ENCODE results near the gene CDH23. TPM values are rescaled to one million over a fixed set of nuclear protein-coding genes. Genes with fewer than 3 reads are reported as not detected.

CDH23 gene
- total RNA-seq, 1 experiment from 2014 or later, result 7.8 TPM

DNA sequence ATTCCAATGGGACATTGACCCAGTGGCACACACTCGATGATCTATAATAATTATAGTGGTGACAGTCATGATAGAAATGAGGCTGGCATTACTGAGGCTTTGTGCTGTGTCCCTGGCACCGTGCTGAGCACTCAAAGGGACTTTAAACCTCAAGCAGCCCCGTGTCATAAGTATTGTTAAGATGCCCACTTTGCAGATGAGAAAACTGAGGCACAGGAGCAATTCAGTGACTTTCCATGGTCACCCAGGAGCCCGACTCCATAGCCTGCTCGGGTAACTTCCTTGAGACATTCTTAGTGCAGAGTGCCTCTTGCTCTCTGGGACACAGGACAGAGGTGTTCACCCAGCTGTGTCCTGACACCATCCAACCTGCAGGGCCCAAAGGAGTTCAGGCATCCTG lies 170.3 kb downstream of the CDH23 start:
- no peak for TF ChIP-seq EZH2 (IDR thresholded peaks at IDR 0.05; ENCODE audit: low read depth)
- TF ChIP-seq, protein P1, sequence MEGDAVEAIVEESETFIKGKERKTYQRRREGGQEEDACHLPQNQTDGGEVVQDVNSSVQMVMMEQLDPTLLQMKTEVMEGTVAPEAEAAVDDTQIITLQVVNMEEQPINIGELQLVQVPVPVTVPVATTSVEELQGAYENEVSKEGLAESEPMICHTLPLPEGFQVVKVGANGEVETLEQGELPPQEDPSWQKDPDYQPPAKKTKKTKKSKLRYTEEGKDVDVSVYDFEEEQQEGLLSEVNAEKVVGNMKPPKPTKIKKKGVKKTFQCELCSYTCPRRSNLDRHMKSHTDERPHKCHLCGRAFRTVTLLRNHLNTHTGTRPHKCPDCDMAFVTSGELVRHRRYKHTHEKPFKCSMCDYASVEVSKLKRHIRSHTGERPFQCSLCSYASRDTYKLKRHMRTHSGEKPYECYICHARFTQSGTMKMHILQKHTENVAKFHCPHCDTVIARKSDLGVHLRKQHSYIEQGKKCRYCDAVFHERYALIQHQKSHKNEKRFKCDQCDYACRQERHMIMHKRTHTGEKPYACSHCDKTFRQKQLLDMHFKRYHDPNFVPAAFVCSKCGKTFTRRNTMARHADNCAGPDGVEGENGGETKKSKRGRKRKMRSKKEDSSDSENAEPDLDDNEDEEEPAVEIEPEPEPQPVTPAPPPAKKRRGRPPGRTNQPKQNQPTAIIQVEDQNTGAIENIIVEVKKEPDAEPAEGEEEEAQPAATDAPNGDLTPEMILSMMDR (conservative IDR thresholded peaks at IDR 0.05), result no peak
- Histone ChIP-seq H3K27ac (no peak overlapping the region), H3K36me3 (ENCODE audit: low read depth) (no peaks in the 10 kb centered on the region), H3K27me3 (ENCODE audit: insufficient read depth, low read depth) (no peaks in the 10 kb centered on the region), H3K4me3 (no peak overlapping the region), H3F3A (ENCODE audit: insufficient read depth, low read depth) (no peaks in the 10 kb centered on the region), H3K9me2 (ENCODE audit: insufficient read depth) (no peaks in the 10 kb centered on the region), H3K4me1 (replicated peaks; ENCODE audit: insufficient read depth) (no peaks in the 10 kb centered on the region), H3K79me2 (ENCODE audit: low read depth) (no peaks in the 10 kb centered on the region), H2AFZ (no peak overlapping the region), H3K4me2 (no peak overlapping the region), H4K20me1 (ENCODE audit: insufficient read depth) (no peaks in the 10 kb centered on the region; the same call in 1 of the 2 replicates), H3K9me3 (ENCODE audit: insufficient read depth, low read depth) (no peaks in the 10 kb centered on the region)
- CTCF ChIA-PET, result interaction anchor here (0.6 kb wide), 1 partner anchor 20 kb away, joined by 4 read pairs; no protein-coding TSS in a partner anchor
- POLR2A ChIA-PET (ENCODE audit: unreplicated experiment), result interaction anchor here (0.7 kb wide), 1 partner anchor 170 kb away, joined by 7 read pairs; no protein-coding TSS in a partner anchor
- no TSS peak for BruUV-seq (replicated peaks)
- DNase-seq, result no peak
- intact Hi-C loops (cut with micrococcal nuclease; ENCODE audit: unreplicated experiment), result no loop called here

DNA sequence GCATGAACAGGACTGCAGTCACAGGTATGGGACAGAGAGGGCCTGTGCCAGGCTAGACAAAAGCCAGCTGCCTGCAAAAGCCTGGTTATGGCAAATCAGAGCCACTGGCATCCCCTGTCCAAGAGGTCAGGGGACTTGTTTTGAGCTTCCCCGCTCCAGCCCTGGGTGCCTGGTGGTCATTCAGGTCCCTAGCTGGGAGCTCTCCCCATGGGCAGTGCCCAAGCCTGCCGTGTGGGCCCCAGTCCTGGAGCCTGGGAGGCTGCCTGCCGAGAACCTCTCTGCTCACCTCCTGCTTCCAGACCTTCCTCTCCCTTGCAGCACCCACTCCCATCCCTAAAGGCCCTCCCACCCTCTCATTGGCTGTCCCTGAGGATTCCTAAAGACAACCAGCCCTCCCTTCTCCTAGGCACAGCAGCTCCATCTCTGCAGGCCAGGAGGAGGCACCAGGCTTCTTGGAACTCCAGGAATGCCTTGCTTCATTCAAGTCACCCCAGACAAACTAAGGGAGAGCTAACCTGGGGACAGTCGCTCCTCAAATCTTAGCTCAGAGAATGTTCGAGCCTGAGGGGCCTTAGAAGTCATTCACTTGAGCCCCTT lies 172.3 kb downstream of the CDH23 start:
- no peaks in the 10 kb centered on the region for H3K9me2 ChIP-seq (ENCODE audit: insufficient read depth)
- intact Hi-C loops (cut with micrococcal nuclease; ENCODE audit: unreplicated experiment), result no loop called here
- TF ChIP-seq, protein P1 (conservative IDR thresholded peaks at IDR 0.05), result no peak
- TF ChIP-seq EZH2 (IDR thresholded peaks at IDR 0.05; ENCODE audit: low read depth), result no peak
- H3K4me1 ChIP-seq (replicated peaks; ENCODE audit: insufficient read depth), result no peaks in the 10 kb centered on the region
- no peak overlapping the region for H2AFZ ChIP-seq
- H3K9me3 ChIP-seq (ENCODE audit: insufficient read depth, low read depth), result no peaks in the 10 kb centered on the region
- no peak overlapping the region for H3K27ac ChIP-seq
- no peaks in the 10 kb centered on the region for H3K79me2 ChIP-seq (ENCODE audit: low read depth)
- no peak for DNase-seq
- H3K4me2 ChIP-seq, result no peak overlapping the region
- POLR2A ChIA-PET (ENCODE audit: unreplicated experiment), result no interaction called here
- H4K20me1 ChIP-seq (ENCODE audit: insufficient read depth), result no peaks in the 10 kb centered on the region; the same call in 1 of the 2 replicates
- H3K27me3 ChIP-seq (ENCODE audit: insufficient read depth, low read depth), result no peaks in the 10 kb centered on the region
- no peak overlapping the region for H3K4me3 ChIP-seq
- CTCF ChIA-PET, result interaction anchor here (1.3 kb wide), 2 partner anchors 53 to 139 kb away, joined by 3 to 6 read pairs; no protein-coding TSS in a partner anchor
- BruUV-seq (replicated peaks), result no TSS peak
- no peaks in the 10 kb centered on the region for H3K36me3 ChIP-seq (ENCODE audit: low read depth)
- H3F3A ChIP-seq (ENCODE audit: insufficient read depth, low read depth), result no peaks in the 10 kb centered on the region

DNA sequence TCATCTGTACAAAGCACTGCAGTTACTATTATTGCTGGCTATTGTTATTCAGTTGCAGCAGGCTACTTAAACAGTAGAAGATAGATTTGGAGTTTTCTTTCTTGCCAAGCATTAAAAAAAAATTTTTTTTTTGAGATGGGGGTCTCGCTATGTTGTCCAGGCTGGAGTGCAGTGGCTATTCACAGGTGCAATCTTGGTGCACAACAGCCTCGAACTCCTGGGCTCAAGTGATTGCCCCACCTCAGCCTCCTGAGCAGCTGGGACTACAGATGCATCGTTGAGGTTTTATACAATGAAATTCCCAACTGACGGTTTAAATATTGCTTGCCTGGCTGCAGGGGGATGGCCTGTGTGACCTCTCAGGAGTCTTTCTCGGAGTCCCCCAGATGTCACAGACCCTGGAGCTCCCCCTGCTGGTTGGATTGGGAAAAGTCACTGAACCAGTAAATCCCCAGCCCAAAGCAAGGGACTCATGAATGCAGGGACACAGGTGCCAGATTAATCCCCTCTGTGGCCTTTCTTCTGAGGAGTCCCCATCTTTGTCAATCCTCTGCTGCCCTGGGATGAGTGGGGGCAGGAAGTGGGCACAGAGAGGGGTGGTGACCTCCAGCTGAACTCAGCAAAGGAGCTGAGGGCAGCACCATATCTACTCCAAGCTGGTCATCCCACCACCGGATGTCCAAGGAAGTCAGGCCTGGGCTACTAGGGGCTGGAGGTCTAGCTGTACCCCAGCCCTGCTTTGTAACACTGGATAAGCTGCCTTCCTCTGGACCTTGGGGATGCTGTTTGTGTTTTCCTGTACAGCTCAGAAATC lies 173.3 kb downstream of the CDH23 start:
- Histone ChIP-seq H2AFZ (no peak overlapping the region), H3K27me3 (ENCODE audit: insufficient read depth, low read depth) (no peaks in the 10 kb centered on the region), H3K27ac (no peak overlapping the region), H3K9me3 (ENCODE audit: insufficient read depth, low read depth) (no peaks in the 10 kb centered on the region), H3F3A (ENCODE audit: insufficient read depth, low read depth) (no peaks in the 10 kb centered on the region), H3K9me2 (ENCODE audit: insufficient read depth) (no peaks in the 10 kb centered on the region), H3K4me3 (no peak overlapping the region), H3K4me1 (replicated peaks; ENCODE audit: insufficient read depth) (no peaks in the 10 kb centered on the region), H3K79me2 (ENCODE audit: low read depth) (no peaks in the 10 kb centered on the region), H3K36me3 (ENCODE audit: low read depth) (no peaks in the 10 kb centered on the region), H4K20me1 (ENCODE audit: insufficient read depth) (no peaks in the 10 kb centered on the region), H3K4me2 (no peak overlapping the region)
- intact Hi-C loops (cut with micrococcal nuclease; ENCODE audit: unreplicated experiment), result loop anchor here (1.0 to 5.0 kb wide), 5 partner anchors 83 to 251 kb away; partner anchors contain the start of genes CDH23 and SLC29A3
- CTCF ChIA-PET, result interaction anchor here (0.5 to 1.4 kb wide), 7 partner anchors 25 to 699 kb away, joined by 3 to 5 read pairs (median 3); no protein-coding TSS in a partner anchor
- TF ChIP-seq, protein P1 (conservative IDR thresholded peaks at IDR 0.05), result peak; percentile 97
- no peak for TF ChIP-seq EZH2 (IDR thresholded peaks at IDR 0.05; ENCODE audit: low read depth)
- BruUV-seq (replicated peaks), result no TSS peak
- DNase-seq, result peak in 1 of 2 experiments; percentile 75
- POLR2A ChIA-PET (ENCODE audit: unreplicated experiment), result no interaction called here
